ENCODE data around the gene PPARA.
"Not testable (repeated sequence)": the region's sequence is repeated elsewhere in the genome, so short reads cannot be mapped to it uniquely, and the experiment has no call there.

The PPARA gene

GRCh38 chr22:46127556-46127955 is 22.8 kb upstream of the PPARA start:
- DNase-seq (ENCODE audit: low read depth): no peak

- no peak for DNase-seq (ENCODE audit: low read depth)
Observed at GRCh38 chr22:46128606-46129005, 21.7 kb upstream of the PPARA start.

- DNase-seq (ENCODE audit: low read depth): no peak
Observed at GRCh38 chr22:46129390-46130041, 20.8 kb upstream of the PPARA start.

GRCh38 chr22:46131151-46131587 is 19.2 kb upstream of the PPARA start:
- no peak for DNase-seq (ENCODE audit: low read depth)

DNA sequence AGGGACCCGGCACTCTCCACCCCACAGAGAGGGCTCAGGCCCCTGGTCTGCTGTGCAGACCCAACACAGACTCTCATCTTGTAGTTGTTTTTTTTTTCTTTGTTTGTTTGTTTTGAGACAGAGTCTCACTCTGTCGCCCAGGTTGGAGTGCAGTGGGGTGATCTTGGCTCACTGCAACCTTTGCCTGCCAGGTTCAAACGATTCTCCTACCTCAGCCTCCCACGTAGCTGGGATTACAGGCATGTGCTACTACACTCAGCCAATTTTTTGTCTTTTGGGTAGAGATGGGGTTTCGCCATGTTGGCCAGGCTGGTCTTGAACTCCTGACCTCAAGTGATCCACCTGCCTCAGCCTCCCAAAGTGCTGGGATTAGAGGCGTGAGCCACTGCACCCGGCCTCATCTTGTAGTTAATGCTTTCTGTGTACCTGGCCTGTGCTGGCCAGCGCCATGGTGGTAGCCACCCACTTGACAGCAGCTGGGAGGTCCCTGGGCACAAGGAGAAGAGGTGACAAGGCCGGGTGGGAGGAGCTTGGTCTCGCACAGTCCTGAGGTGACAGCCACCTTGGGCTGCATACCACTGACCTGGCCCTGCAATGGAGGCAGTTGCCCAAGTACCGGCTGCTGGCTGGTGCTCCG is 18.0 kb upstream of the PPARA start:
- DNase-seq (ENCODE audit: low read depth): not testable (repeated sequence)

- DNase-seq (ENCODE audit: low read depth): no peak
Observed at GRCh38 chr22:46132830-46133587, 17.3 kb upstream of the PPARA start.

- DNase-seq (ENCODE audit: low read depth): no peak
Observed at GRCh38 chr22:46133588-46133855, 16.8 kb upstream of the PPARA start.

DNA sequence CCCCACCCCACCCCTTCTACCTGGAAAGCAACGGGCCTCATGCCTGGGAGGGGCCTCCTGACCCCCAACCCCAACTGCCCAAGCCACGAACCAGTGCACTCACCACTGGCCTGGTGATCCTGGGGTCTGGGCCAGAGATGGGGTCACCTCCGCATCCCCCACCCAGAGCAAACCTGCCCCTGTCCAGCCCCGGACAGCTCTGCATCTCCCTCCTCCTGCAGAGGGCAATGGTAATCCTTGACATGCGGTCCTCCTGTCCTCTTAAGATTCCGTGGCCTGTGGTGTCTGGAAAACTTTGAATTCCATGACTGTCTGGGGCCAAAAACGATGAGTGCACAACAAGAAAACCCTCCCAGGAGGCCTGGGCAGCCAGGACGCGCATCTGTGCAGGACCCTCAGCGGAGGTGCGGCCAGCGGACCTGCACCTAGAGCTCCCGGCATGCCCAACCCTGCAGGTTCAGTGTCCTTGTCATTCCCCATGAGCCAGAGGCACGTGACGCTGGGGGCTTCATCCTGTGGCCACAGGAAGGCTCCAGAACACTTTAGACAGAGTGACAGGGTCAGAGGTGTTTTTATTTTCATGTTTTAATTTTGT is 16.1 kb upstream of the PPARA start:
- no peak for DNase-seq (ENCODE audit: low read depth)

DNA sequence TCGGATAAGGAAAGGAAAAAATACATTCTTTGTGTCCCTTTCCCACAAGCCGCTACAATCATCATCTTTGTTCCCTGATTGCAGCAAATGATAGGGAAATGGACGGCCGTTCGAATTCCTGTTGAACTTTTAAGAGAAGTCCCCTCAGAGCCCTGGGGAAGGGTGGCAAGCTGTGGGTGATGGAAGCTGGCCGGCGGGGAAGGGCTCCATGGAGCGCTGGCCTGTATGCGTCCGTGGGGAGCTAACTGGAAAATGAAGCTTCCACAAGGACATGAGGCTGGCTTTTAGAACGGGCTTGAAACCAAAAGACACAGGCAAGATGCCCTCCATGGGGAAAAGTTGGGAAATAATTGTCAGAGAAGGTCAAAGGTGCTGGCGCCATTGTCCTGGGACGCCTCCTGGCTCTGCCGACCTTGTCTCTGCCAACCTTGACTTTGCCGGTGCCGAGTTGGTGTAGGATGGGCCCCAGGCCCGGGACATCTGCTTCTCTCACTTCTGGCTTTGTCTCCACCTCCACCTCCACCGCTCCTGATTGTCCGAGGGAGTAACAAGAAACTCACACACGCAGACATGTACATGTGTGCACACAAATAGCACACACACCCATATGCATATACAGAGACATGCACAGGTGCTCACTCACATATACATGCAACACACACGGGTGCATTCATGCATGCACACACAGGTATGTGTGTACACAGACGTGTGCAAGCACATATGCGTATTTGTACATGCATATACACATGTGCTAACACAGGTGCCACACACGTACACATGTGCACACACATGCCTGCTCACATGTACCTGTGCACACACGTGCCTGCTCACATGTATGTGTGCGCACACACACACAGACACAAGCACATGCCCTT is 14.5 kb upstream of the PPARA start:
- DNase-seq (ENCODE audit: low read depth): no peak

DNA sequence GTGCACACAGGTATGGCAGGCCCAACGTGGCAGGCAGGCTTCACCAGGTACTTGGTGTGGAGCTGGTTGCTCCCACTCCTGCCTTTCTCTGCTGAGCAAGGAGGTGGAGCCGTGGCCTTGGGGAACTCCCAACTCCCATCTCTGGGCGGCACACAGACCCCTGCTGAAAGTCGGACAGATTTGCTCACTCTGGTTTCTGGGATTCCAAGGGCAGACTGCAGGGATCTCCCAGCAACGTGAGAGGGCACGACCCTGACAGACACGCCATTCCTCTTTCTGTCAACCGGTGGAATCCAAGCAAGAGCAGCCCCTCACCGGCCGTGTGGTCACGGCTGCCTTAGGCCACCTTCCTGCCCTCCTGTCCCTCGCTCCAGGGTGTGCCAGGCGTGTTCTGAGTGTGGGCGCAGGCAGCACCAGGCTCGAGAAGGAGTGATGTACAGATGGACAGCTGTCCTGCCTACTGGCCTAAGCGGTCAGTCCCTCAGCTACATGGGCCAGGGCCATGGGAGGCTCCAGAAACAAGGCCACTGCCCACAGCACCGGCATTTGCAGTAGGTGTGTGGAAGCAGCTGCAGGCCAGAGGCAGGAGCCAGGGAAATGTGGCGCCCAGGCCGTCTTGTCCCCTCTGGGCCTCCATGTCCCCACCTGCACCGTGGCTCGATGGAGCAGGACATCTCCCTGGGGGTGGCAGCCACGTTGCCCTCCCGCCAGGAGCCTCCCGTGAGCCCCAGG is 13.7 kb upstream of the PPARA start:
- no peak for DNase-seq (ENCODE audit: low read depth)

DNA sequence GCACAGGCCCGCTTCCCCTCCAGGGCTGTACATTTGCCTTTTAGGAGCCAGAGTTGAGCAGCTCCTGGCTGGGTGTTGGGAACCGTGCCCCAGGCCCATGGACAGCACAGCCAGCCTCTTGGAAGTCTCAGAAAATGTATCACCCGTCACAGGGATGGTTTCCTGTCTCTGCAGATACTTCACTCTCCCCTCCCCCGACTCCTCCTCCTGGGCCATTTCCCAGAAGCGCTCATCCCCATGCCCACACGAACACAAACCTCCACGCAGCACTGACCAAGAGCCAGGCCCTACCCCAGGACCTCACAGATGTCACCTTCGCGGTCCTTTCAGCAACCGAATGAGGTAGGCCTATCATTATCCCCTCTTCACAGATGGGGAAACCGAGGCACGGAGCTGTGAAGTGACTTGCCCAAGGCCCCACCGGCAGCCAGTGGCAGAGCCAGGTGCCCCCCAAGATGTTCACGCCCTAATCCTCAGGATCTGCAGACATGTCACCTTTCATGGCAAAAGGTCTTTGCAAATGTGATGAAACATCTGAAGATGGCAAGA is 13.0 kb upstream of the PPARA start:
- no peak for DNase-seq (ENCODE audit: low read depth)

DNA sequence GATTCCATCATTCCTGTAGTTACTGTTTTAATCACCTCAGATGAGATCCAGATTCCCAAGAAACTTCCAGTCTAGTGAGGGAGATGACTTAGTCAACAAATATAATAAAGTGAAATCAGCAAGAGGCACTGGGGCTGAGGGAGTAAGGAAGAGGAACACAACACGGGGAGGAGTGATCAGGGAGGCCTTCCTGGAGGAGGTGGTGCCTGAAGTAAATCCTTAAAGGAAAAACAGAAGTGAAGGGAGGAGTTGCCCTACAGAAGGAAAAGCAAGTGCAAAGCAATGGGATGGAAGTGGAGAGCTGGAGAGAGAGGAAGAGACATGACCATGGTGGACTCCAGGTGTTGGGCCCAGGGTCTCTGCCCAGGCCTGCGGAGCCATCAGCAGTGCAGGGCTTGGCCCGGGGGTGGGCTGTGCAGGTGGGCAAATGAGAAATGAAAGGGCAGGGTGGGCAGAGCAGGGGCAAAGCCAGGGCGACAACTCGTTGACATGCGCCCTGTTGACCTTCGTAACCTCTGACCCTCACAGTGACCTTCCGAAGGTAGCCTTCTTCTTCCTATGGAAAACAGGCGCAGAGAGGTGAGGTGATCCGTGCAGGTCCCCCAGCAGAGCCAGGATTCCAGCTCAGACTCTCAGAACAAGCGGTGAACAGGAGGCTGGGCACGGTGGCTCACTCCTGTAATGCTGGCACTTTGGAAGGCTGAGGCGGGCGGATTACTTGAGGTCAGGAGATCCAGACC is 12.1 kb upstream of the PPARA start:
- DNase-seq (ENCODE audit: low read depth): no peak

DNA sequence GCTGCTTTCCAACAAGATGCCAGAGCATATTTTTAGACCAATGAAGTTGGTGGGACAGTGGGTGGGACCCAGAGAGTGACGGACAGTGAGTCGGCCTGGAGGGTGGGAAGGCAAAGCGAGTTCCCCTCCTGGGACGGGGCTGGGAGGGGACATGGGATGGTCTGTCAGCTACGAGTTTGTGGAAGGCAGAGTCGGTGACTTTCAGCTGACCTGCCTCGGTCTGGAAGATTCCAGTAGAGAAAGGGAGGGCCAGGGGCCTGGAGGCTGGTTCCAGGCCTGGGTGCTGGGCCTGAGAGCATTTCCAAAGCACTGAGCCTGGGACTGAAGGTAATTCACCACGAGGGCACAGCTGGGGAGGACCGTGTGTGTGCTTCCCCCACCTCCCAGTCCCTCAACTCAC is 10.9 kb upstream of the PPARA start:
- DNase-seq (ENCODE audit: low read depth): not testable (repeated sequence)

- DNase-seq (ENCODE audit: low read depth): no peak
Observed at GRCh38 chr22:46139895-46140350, 10.4 kb upstream of the PPARA start.

- DNase-seq (ENCODE audit: low read depth): no peak
Observed at GRCh38 chr22:46140989-46141928, 9.1 kb upstream of the PPARA start.

- DNase-seq (ENCODE audit: low read depth): no peak
Observed at GRCh38 chr22:46142548-46143490, 7.5 kb upstream of the PPARA start.

DNA sequence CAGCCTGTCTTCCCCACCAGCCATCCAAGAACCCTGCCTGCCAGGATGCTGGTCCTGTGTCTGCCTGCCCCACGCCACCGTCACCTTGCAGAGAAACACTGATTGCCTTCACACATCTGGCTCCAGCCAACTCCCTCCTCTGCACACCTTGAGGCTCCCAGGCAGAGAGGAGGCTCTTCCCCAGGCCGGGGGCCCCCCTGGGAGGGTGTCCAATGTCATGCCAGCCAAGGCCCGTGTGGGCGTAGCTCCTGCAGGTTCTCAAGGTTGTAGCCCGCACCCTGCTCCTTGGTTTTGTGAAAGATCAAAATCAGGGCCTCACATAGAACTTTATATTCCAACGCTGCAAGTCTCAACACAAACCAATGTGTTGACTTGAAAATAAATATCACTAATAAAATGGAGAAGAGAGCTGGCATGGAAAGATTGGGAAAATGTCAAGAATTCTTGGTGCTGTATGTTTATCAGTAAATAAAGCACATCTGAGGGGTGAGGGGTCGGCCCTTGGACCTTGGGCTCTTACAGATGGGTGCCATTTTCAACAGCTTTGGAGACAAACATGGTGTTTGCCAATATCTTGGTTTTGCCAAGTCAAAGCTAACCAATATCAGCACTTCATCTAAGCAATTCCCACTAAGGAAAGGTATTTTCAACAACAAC is 6.7 kb upstream of the PPARA start:
- no peak for DNase-seq (ENCODE audit: low read depth)
